AG04449 (cell line): ENCODE data around the gene EPOP.
A peak's percentile ranks its signal among the peaks of the same experiment; 100 is the strongest.

ENCODE experiments used
- CTCF ChIA-PET: fragments of 350-600 bp; formaldehyde crosslinking; extraction: SDS; loops from one replicate; lab custom pipeline; 2021; ENCODE audit warnings: antibody characterized with exemption; lab: Yijun Ruan, JAX
- POLR2A ChIA-PET: fragments of 400-600, 350-600 bp; formaldehyde crosslinking; extraction: SDS; loops from one replicate; lab custom pipeline; 2020; ENCODE audit warnings: antibody characterized with exemption, inconsistent platforms; lab: Yijun Ruan, JAX
- DNase-seq: peaks from one replicate; pipeline ENCODE4 v3.0.0-alpha.2; 2010; ENCODE audit warnings: low read depth, low spot score
- H3K4me3 ChIP-seq: 2 replicates; pipeline ENCODE4 v1.5.1; 2011; ENCODE audit warnings: low read depth, mild to moderate bottlenecking, control low read depth, low read length
- CTCF ChIP-seq: IDR thresholded peaks from one replicate; pipeline ENCODE4 v1.5.1; 2011; ENCODE audit warnings: mild to moderate bottlenecking, moderate library complexity, low read length, control low read depth, inconsistent platforms; ENCODE audit not compliant: insufficient read depth; ENCODE audit errors: missing control alignments

The EPOP gene

GRCh38 chr17:38703742-38704605 lies 29.2 kb upstream of the EPOP start:
- H3K4me3 ChIP-seq: peak overlapping the region; percentile 76
- CTCF ChIA-PET: interaction anchor here (1.0 to 1.5 kb wide), 3 partner anchors 16 to 31 kb away, joined by 3 to 4 read pairs (median 3); no protein-coding TSS in a partner anchor
- POLR2A ChIA-PET: no interaction called here
- no peak for TF ChIP-seq CTCF
- DNase-seq: no peak

GRCh38 chr17:38702916-38703741 lies 28.4 kb upstream of the EPOP start:
- H3K4me3 ChIP-seq: peak overlapping the region; percentile 76
- ChIA-PET CTCF (no interaction called here), POLR2A (no interaction called here)
- TF ChIP-seq CTCF: no peak
- DNase-seq: no peak

- H3K4me3 ChIP-seq: peak overlapping the region; percentile 76
- CTCF ChIA-PET: interaction anchor here (0.8 to 1.6 kb wide), 3 partner anchors 9 to 33 kb away, joined by 3 to 8 read pairs (median 3); partner anchors contain the start of gene EPOP
Observed at GRCh38 chr17:38702166-38702915, 27.6 kb upstream of the EPOP start.

GRCh38 chr17:38701504-38702165 lies 26.9 kb upstream of the EPOP start:
- CTCF ChIA-PET: interaction anchor here (0.8 to 1.6 kb wide), 3 partner anchors 8 to 33 kb away, joined by 3 to 8 read pairs (median 3); partner anchors contain the start of gene EPOP

More at GRCh38 chr17:38702166-38702915, 27.6 kb upstream of the EPOP start:
- no peak for DNase-seq
- TF ChIP-seq CTCF: no peak
- POLR2A ChIA-PET: interaction anchor here (1.1 kb wide), 1 partner anchor 185 kb away, joined by 3 read pairs; no protein-coding TSS in a partner anchor

More at GRCh38 chr17:38701504-38702165, 26.9 kb upstream of the EPOP start:
- POLR2A ChIA-PET: interaction anchor here (1.1 kb wide), 1 partner anchor 186 kb away, joined by 3 read pairs; no protein-coding TSS in a partner anchor
- no peak for DNase-seq
- TF ChIP-seq CTCF: no peak
- peak overlapping the region; percentile 68 for H3K4me3 ChIP-seq
